ENCODE data around the gene CCT5.

- TF ChIP-seq TSHZ2 (CRISPR knock-in tag; IDR thresholded peaks at IDR 0.05) (no peak), GLIS3 (CRISPR knock-in tag; IDR thresholded peaks at IDR 0.05) (no peak), ZNF565 (CRISPR knock-in tag; conservative IDR thresholded peaks at IDR 0.05; ENCODE audit: low read depth) (no peak), ZFP30 (CRISPR knock-in tag; IDR thresholded peaks at IDR 0.05) (no peak), ZFP3 (CRISPR knock-in tag; IDR thresholded peaks at IDR 0.05) (no peak), ARNTL (CRISPR knock-in tag; IDR thresholded peaks at IDR 0.05; ENCODE audit: borderline replicate concordance, low read depth) (no peak), RARB (CRISPR knock-in tag; IDR thresholded peaks at IDR 0.05) (no peak), OSR1 (CRISPR knock-in tag; IDR thresholded peaks at IDR 0.05) (no peak), PATZ1 (CRISPR knock-in tag; IDR thresholded peaks at IDR 0.05; ENCODE audit: borderline replicate concordance) (no peak), CREB5 (CRISPR knock-in tag; IDR thresholded peaks at IDR 0.05; ENCODE audit: low read depth) (no peak), TCF4 (CRISPR knock-in tag; IDR thresholded peaks at IDR 0.05; ENCODE audit: borderline replicate concordance) (no peak), ZC3H10 (CRISPR knock-in tag; IDR thresholded peaks at IDR 0.05) (no peak), ZNF70 (CRISPR knock-in tag; IDR thresholded peaks at IDR 0.05) (no peak)
Observed at GRCh38 chr5:10202089-10202910, 47.8 kb upstream of the CCT5 start.

Measured in SK-N-SH treated with all-trans-retinoic acid at 6 μM for 48 hours (cell line).